Measurements from ENCODE around the gene MLST8. TPM values are rescaled to one million over a fixed set of nuclear protein-coding genes. Genes with fewer than 3 reads are reported as not detected.

Gene MLST8
- total RNA-seq, 1 donor from 2014 or later: 56.4 TPM

Other genes with a start within 250 kb of the MLST8 start
- gene NDUFB10, start 245.9 kb upstream of the MLST8 start, total RNA-seq: 132 TPM in 2 replicates
- gene RPS2, start 240.6 kb upstream of the MLST8 start, total RNA-seq: 3,560 and 3,687 TPM in 2 replicates
- 0.39 TPM in 1 of 2 replicates, not detected in the other for gene RNF151, start 238.6 kb upstream of the MLST8 start, total RNA-seq
- 64.2 and 72.5 TPM in 2 replicates for gene TBL3, start 233.4 kb upstream of the MLST8 start, total RNA-seq
- 0.21 and 0.23 TPM in 2 replicates for gene NOXO1, start 224.0 kb upstream of the MLST8 start, total RNA-seq
- gene GFER, start 221.3 kb upstream of the MLST8 start, total RNA-seq: 39.2 and 40.0 TPM in 2 replicates
- 21.1 and 21.3 TPM in 2 replicates for gene SYNGR3, start 215.5 kb upstream of the MLST8 start, total RNA-seq
- gene ZNF598, start 195.6 kb upstream of the MLST8 start, total RNA-seq: 82.0 and 83.3 TPM in 2 replicates
- gene NPW, start 185.7 kb upstream of the MLST8 start, total RNA-seq: 4.2 and 5.1 TPM in 2 replicates
- 2.3 and 2.6 TPM in 2 replicates for gene NHERF2, start 178.6 kb upstream of the MLST8 start, total RNA-seq
- 43.5 and 54.7 TPM in 2 replicates for gene NTHL1, start 157.6 kb upstream of the MLST8 start, total RNA-seq
- 89.7 and 92.8 TPM in 2 replicates for gene TSC2, start 157.5 kb upstream of the MLST8 start, total RNA-seq
- 86.9 and 94.4 TPM in 2 replicates for gene PKD1, start 69.6 kb upstream of the MLST8 start, total RNA-seq
- gene RAB26, start 56.8 kb upstream of the MLST8 start, total RNA-seq: 0.46 and 0.59 TPM in 2 replicates
- 69.8 and 70.7 TPM in 2 replicates for gene TRAF7, start 49.7 kb upstream of the MLST8 start, total RNA-seq
- gene CASKIN1, start 8.8 kb upstream of the MLST8 start, total RNA-seq: 0.48 and 1.0 TPM in 2 replicates
- gene BRICD5, start 5.4 kb downstream of the MLST8 start, total RNA-seq: 24.6 and 25.2 TPM in 2 replicates
- gene PGP, start 9.4 kb downstream of the MLST8 start, total RNA-seq: 36.1 and 37.7 TPM in 2 replicates
- gene E4F1, start 18.1 kb downstream of the MLST8 start, total RNA-seq: 29.3 and 30.0 TPM in 2 replicates
- 1.7 and 2.2 TPM in 2 replicates for gene DNASE1L2, start 31.0 kb downstream of the MLST8 start, total RNA-seq
- 40.4 and 45.1 TPM in 2 replicates for gene ECI1, start 46.1 kb downstream of the MLST8 start, total RNA-seq
- 369 TPM in 2 replicates for gene RNPS1, start 62.7 kb downstream of the MLST8 start, total RNA-seq
- 11.1 and 12.5 TPM in 2 replicates for gene ABCA3, start 135.3 kb downstream of the MLST8 start, total RNA-seq
- gene CCNF, start 224.0 kb downstream of the MLST8 start, total RNA-seq: 48.4 and 48.9 TPM in 2 replicates

Measured in activated T-helper 2 cell treated with anti-CD3 and anti-CD28 coated beads, Interferon-gamma antibody, Interleukin-2, Interleukin-4, amounts not matched to agents 10 μg/mL and 5 μg/mL and 100 μg/mL, durations not matched to agents 14 hours and 24 hours and 36 hours (primary cell).